IPS-18c (cell line): ENCODE data around the gene CAPZB.
A peak's percentile ranks its signal among the peaks of the same experiment; 100 is the strongest.

Experiments
- H3K4me3 ChIP-seq: 2 replicates; pipeline ENCODE4 v1.7.0; 2013; ENCODE audit warnings: low read depth, mild to moderate bottlenecking, low read length, moderate library complexity; ENCODE audit not compliant: insufficient read depth
- H3K9me3 ChIP-seq: one replicate; pipeline ENCODE4 v1.6.1; 2013; ENCODE audit warnings: mild to moderate bottlenecking, low read length, moderate library complexity; ENCODE audit not compliant: control insufficient read depth, insufficient read depth

The CAPZB gene

GRCh38 chr1:19461220-19461554 lies 24.2 kb downstream of the CAPZB start:
- Histone ChIP-seq H3K9me3 (no peaks in the 10 kb centered on the region), H3K4me3 (no peak overlapping the region)

- Histone ChIP-seq H3K4me3 (no peak overlapping the region), H3K9me3 (no peaks in the 10 kb centered on the region)
Observed at GRCh38 chr1:19460535-19461219, 24.7 kb downstream of the CAPZB start.

- Histone ChIP-seq H3K9me3 (no peaks in the 10 kb centered on the region), H3K4me3 (no peak overlapping the region)
Observed at GRCh38 chr1:19458815-19459417, 26.4 kb downstream of the CAPZB start.

GRCh38 chr1:19457607-19458006 lies 27.7 kb downstream of the CAPZB start:
- Histone ChIP-seq H3K9me3 (no peaks in the 10 kb centered on the region), H3K4me3 (no peak overlapping the region)

- Histone ChIP-seq H3K4me3 (no peak overlapping the region), H3K9me3 (no peaks in the 10 kb centered on the region)
Observed at GRCh38 chr1:19456968-19457441, 28.3 kb downstream of the CAPZB start.

- no peaks in the 10 kb centered on the region for H3K9me3 ChIP-seq
- H3K4me3 ChIP-seq: no peak overlapping the region
Observed at GRCh38 chr1:19455353-19455752, 30.0 kb downstream of the CAPZB start.

- no peak overlapping the region for H3K4me3 ChIP-seq
Observed at GRCh38 chr1:19454265-19455146, 30.8 kb downstream of the CAPZB start.

GRCh38 chr1:19453741-19454201 lies 31.6 kb downstream of the CAPZB start:
- no peak overlapping the region for H3K4me3 ChIP-seq
- no peaks in the 10 kb centered on the region for H3K9me3 ChIP-seq

More at GRCh38 chr1:19454265-19455146, 30.8 kb downstream of the CAPZB start:
- H3K9me3 ChIP-seq: no peaks in the 10 kb centered on the region

GRCh38 chr1:19452221-19452663 lies 33.1 kb downstream of the CAPZB start:
- H3K9me3 ChIP-seq: no peaks in the 10 kb centered on the region
- no peak overlapping the region for H3K4me3 ChIP-seq

GRCh38 chr1:19450811-19451515 lies 34.4 kb downstream of the CAPZB start:
- Histone ChIP-seq H3K9me3 (no peaks in the 10 kb centered on the region), H3K4me3 (no peak overlapping the region)

GRCh38 chr1:19449454-19450228 lies 35.7 kb downstream of the CAPZB start:
- no peak overlapping the region for H3K4me3 ChIP-seq
- no peaks in the 10 kb centered on the region for H3K9me3 ChIP-seq

GRCh38 chr1:19448491-19449439 lies 36.6 kb downstream of the CAPZB start:
- H3K4me3 ChIP-seq: 0 out of 2 replicates have a peak overlapping the region, but pooled peaks have one; percentile 15

GRCh38 chr1:19447550-19447949 lies 37.8 kb downstream of the CAPZB start:
- Histone ChIP-seq H3K4me3 (no peak overlapping the region), H3K9me3 (no peaks in the 10 kb centered on the region)

More at GRCh38 chr1:19448491-19449439, 36.6 kb downstream of the CAPZB start:
- no peaks in the 10 kb centered on the region for H3K9me3 ChIP-seq

GRCh38 chr1:19445417-19446342 lies 39.7 kb downstream of the CAPZB start:
- no peaks in the 10 kb centered on the region for H3K9me3 ChIP-seq
- no peak overlapping the region for H3K4me3 ChIP-seq
